Duodenal mucosa (tissue), 2 donors: ENCODE results near the gene NLGN1.
"Not testable (repeated sequence)": the region's sequence is repeated elsewhere in the genome, so short reads cannot be mapped to it uniquely, and the experiment has no call there.

Source experiments
- H3K27ac ChIP-seq: one replicate; pipeline ENCODE4 v1.7.0; 2013; ENCODE audit warnings: low read depth, low read length
- H3K27me3 ChIP-seq, 2 donors: one replicate each; pipeline ENCODE4 v1.7.0; 2013; ENCODE audit warnings: low read length in 2 of 2, control low read depth in 1 of 2; ENCODE audit not compliant: insufficient read depth in 2 of 2, control insufficient read depth in 1 of 2
- H3K36me3 ChIP-seq, 2 donors: one replicate each; pipeline ENCODE4 v1.7.0; 2013; ENCODE audit warnings: low read length in 2 of 2, control low read depth in 1 of 2; ENCODE audit not compliant: insufficient read depth in 2 of 2, control insufficient read depth in 1 of 2
- H3K4me1 ChIP-seq, 2 donors: one replicate each; pipeline ENCODE4 v1.7.0; 2013; ENCODE audit warnings: low read length in 2 of 2, control low read depth in 1 of 2; ENCODE audit not compliant: insufficient read depth in 2 of 2, control insufficient read depth in 1 of 2
- H3K4me3 ChIP-seq, 2 donors: one replicate each; pipeline ENCODE4 v1.7.0; 2013; ENCODE audit warnings: low read length in 2 of 2, low read depth in 1 of 2
- H3K9ac ChIP-seq, 2 donors: one replicate each; pipeline ENCODE4 v1.7.0; 2013; ENCODE audit warnings: low read length in 2 of 2, low read depth in 1 of 2
- H3K9me3 ChIP-seq, 2 donors: one replicate each; pipeline ENCODE4 v1.7.0; 2013; ENCODE audit warnings: low read length in 2 of 2, control low read depth in 1 of 2; ENCODE audit not compliant: control insufficient read depth in 1 of 2

Gene NLGN1

GRCh38 chr3:174232028-174232657 lies 834.6 kb downstream of the NLGN1 start:
- H3K9ac ChIP-seq, H3K27ac ChIP-seq, H3K27me3 ChIP-seq, H3K4me1 ChIP-seq, H3K36me3 ChIP-seq, H3K9me3 ChIP-seq, H3K4me3 ChIP-seq: not testable (repeated sequence)

- Histone ChIP-seq H3K4me1 (no peaks in the 10 kb centered on the region), H3K9me3 (no peaks in the 10 kb centered on the region), H3K36me3 (no peaks in the 10 kb centered on the region), H3K27me3 (no peaks in the 10 kb centered on the region), H3K4me3 (no peak overlapping the region), H3K27ac (no peak overlapping the region), H3K9ac (no peak overlapping the region)
These were observed 835.3 kb downstream of the NLGN1 start for GRCh38 chr3:174232658-174233429.

DNA sequence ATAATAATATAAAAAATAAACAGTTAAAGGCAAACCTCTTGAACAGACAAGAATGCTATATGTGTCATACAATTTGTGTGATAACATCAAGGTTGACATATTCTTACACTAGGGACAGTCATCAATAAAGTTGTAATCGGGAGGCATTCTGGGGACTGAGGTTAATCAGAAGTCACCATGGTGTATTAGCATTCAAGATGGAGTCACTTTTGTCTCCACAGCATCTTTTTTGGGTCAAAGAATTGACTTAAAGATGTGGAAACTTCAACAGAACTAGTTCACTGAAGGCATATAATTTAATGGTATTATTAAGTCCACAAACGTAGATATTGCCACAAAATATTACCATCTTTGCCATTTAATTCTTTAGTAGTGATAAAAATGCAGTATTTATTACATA lies 836.0 kb downstream of the NLGN1 start:
- Histone ChIP-seq H3K27ac (no peak overlapping the region), H3K4me3 (no peak overlapping the region)

GRCh38 chr3:174242311-174243041 lies 844.9 kb downstream of the NLGN1 start:
- Histone ChIP-seq H3K9me3 (no peaks in the 10 kb centered on the region), H3K27ac (no peak overlapping the region), H3K36me3 (no peaks in the 10 kb centered on the region), H3K27me3 (no peaks in the 10 kb centered on the region), H3K9ac (no peak overlapping the region), H3K4me3 (no peak overlapping the region), H3K4me1 (no peaks in the 10 kb centered on the region)

More for the DNA sequence above, 836.0 kb downstream of the NLGN1 start:
- no peaks in the 10 kb centered on the region for H3K27me3 ChIP-seq
- no peak overlapping the region for H3K9ac ChIP-seq
- no peaks in the 10 kb centered on the region for H3K4me1 ChIP-seq
- H3K9me3 ChIP-seq: no peaks in the 10 kb centered on the region
- H3K36me3 ChIP-seq: no peaks in the 10 kb centered on the region

GRCh38 chr3:174243171-174243570 lies 845.6 kb downstream of the NLGN1 start:
- Histone ChIP-seq H3K27ac (no peak overlapping the region), H3K27me3 (no peaks in the 10 kb centered on the region), H3K36me3 (no peaks in the 10 kb centered on the region), H3K4me3 (no peak overlapping the region), H3K4me1 (no peaks in the 10 kb centered on the region), H3K9me3 (no peaks in the 10 kb centered on the region), H3K9ac (no peak overlapping the region)

DNA sequence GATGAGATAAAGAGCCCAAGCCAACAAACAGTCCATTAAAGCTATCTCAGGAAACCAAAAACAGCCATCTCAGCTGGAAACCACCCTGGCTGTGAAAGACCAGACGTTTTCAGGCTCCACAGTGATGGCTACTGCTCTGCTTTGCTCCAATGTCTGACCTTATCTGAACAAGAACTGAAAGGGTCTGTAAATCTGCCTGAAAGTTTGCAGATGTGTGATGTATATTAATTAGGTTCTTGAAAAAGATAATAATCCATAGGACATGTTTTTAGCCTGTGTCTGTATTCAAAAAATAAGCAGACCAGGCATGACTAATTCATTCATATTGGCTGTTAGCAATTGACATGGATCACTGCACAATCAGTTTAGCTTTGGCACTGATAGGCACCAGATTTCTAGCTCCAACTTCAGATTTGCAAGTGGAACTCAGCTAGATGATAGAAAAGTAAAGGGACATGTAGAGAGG lies 850.2 kb downstream of the NLGN1 start:
- no peak overlapping the region for H3K4me3 ChIP-seq
- H3K27me3 ChIP-seq: no peaks in the 10 kb centered on the region
- H3K27ac ChIP-seq: no peak overlapping the region
- H3K9me3 ChIP-seq: no peaks in the 10 kb centered on the region
- no peaks in the 10 kb centered on the region for H3K4me1 ChIP-seq
- H3K9ac ChIP-seq: no peak overlapping the region
- H3K36me3 ChIP-seq: no peaks in the 10 kb centered on the region

DNA sequence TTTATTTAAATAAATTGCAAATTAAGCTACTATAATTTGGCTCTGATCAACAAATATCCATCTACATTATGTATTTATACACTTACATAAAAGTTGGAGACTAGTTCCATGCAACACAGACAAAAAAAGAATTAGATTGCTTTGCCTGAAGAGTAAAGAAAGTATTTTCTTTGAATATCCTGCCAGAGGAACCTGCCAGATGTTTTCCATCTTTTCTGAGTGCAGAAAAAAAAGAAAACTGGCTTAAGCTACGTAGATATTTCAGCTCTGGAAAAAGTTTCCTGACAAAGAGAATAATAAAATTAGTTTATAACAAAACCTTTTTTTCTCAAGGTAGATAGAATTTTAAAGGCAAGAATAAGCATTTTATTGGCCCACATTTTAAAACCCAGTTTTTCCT lies 854.1 kb downstream of the NLGN1 start:
- no peak overlapping the region for H3K4me3 ChIP-seq
- no peak overlapping the region for H3K27ac ChIP-seq
- no peaks in the 10 kb centered on the region for H3K36me3 ChIP-seq
- no peak overlapping the region for H3K9ac ChIP-seq
- no peaks in the 10 kb centered on the region for H3K4me1 ChIP-seq
- H3K9me3 ChIP-seq: no peaks in the 10 kb centered on the region
- H3K27me3 ChIP-seq: no peaks in the 10 kb centered on the region

- H3K36me3 ChIP-seq: no peaks in the 10 kb centered on the region
- H3K4me3 ChIP-seq: no peak overlapping the region
- no peak overlapping the region for H3K9ac ChIP-seq
- H3K9me3 ChIP-seq: no peaks in the 10 kb centered on the region
- H3K27ac ChIP-seq: no peak overlapping the region
- H3K27me3 ChIP-seq: no peaks in the 10 kb centered on the region
- no peaks in the 10 kb centered on the region for H3K4me1 ChIP-seq
These were observed 855.8 kb downstream of the NLGN1 start for GRCh38 chr3:174253196-174253823.

GRCh38 chr3:174253940-174254339 lies 856.4 kb downstream of the NLGN1 start:
- H3K27ac ChIP-seq: no peak overlapping the region
- no peak overlapping the region for H3K4me3 ChIP-seq
- no peaks in the 10 kb centered on the region for H3K9me3 ChIP-seq
- no peaks in the 10 kb centered on the region for H3K27me3 ChIP-seq
- H3K4me1 ChIP-seq: no peaks in the 10 kb centered on the region
- no peaks in the 10 kb centered on the region for H3K36me3 ChIP-seq
- H3K9ac ChIP-seq: no peak overlapping the region

- Histone ChIP-seq H3K4me3 (no peak overlapping the region), H3K4me1 (no peaks in the 10 kb centered on the region), H3K9ac (no peak overlapping the region)
These were observed 857.9 kb downstream of the NLGN1 start for GRCh38 chr3:174255454-174255853.

More at GRCh38 chr3:174255454-174255853, 857.9 kb downstream of the NLGN1 start:
- H3K27me3 ChIP-seq: no peaks in the 10 kb centered on the region
- no peaks in the 10 kb centered on the region for H3K9me3 ChIP-seq
- H3K36me3 ChIP-seq: no peaks in the 10 kb centered on the region
- no peak overlapping the region for H3K27ac ChIP-seq
